K562 (cell line): ENCODE results near the gene PIP5KL1. TPM values are rescaled to one million over a fixed set of nuclear protein-coding genes. Genes with fewer than 3 reads are reported as not detected.

Source experiments
- BHLHE40 ChIP-seq: IDR thresholded peaks from 2 replicates; pipeline ENCODE4 v1.6.1; 2011; ENCODE audit warnings: low read length, improper control_type of control experiment
- CCNT2 ChIP-seq: IDR thresholded peaks from 2 replicates; pipeline ENCODE4 v1.6.1; 2011; ENCODE audit warnings: borderline replicate concordance, low read depth, mild to moderate bottlenecking, moderate library complexity, mixed read lengths, low read length; ENCODE audit not compliant: insufficient read length; ENCODE audit errors: extremely low read depth
- CHAMP1 ChIP-seq: fragments of 450-650 bp; IDR thresholded peaks from 2 replicates; pipeline ENCODE4 v1.6.1; 2016; ENCODE audit warnings: mild to moderate bottlenecking
- EGR1 ChIP-seq: fragments of 450-650 bp; conservative IDR thresholded peaks from 2 replicates; pipeline ENCODE4 v1.6.1; 2017; ENCODE audit warnings: mild to moderate bottlenecking
- GATAD2B ChIP-seq: fragments of 450-650 bp; IDR thresholded peaks from 2 replicates; pipeline ENCODE4 v1.6.1; 2017; ENCODE audit warnings: mild to moderate bottlenecking, borderline replicate concordance
- HNRNPL ChIP-seq: fragments of 200-400 bp; formaldehyde crosslinking; IDR thresholded peaks from 2 replicates; pipeline ENCODE4 v1.6.1; 2017; ENCODE audit warnings: low read depth, mild to moderate bottlenecking, low read length
- KLF13 ChIP-seq: fragments of 450-650 bp; IDR thresholded peaks from 2 replicates; pipeline ENCODE4 v1.6.1; 2016; ENCODE audit warnings: missing genetic modification characterization, low read depth, mild to moderate bottlenecking, missing compliant biosample characterization, moderate library complexity, borderline replicate concordance
- LEF1 ChIP-seq: fragments of 450-650 bp; IDR thresholded peaks from 2 replicates; pipeline ENCODE4 v1.6.1; 2016; ENCODE audit warnings: mild to moderate bottlenecking
- MAX ChIP-seq: sonication (generic); formaldehyde crosslinking; IDR thresholded peaks from 2 replicates; pipeline ENCODE4 v1.9.0; 2022; ENCODE audit warnings: mild to moderate bottlenecking, missing genetic modification reagents
- NFXL1 ChIP-seq: fragments of 450-650 bp; formaldehyde crosslinking; IDR thresholded peaks from 2 replicates; pipeline ENCODE4 v1.4.0; 2021; ENCODE audit warnings: mild to moderate bottlenecking
- NR2C1 ChIP-seq, 2 experiments: fragments of 450-650 bp; IDR thresholded peaks; 2 replicates each; pipeline ENCODE4 v1.6.1; 2017; ENCODE audit warnings: mild to moderate bottlenecking in 2 of 2, antibody characterized with exemption in 1 of 2, inconsistent platforms in 1 of 2, missing compliant biosample characterization in 1 of 2, missing genetic modification characterization in 1 of 2
- NR2C2 ChIP-seq, 2 experiments: fragments of 200-800 bp in 1 of 2; sonication (Bioruptor generic) in 1 of 2; sonication (generic) in 1 of 2; formaldehyde crosslinking in 1 of 2; IDR thresholded peaks; 2 replicates each; pipeline versions ENCODE4 v1.6.1 to v1.8.0; 2016 to 2022; ENCODE audit warnings: mild to moderate bottlenecking in 1 of 2, missing compliant biosample characterization in 1 of 2, missing genetic modification characterization in 1 of 2, missing genetic modification reagents in 1 of 2
- PTRF ChIP-seq: fragments of 450-650 bp; IDR thresholded peaks from 2 replicates; pipeline ENCODE4 v1.6.1; 2016; ENCODE audit warnings: mild to moderate bottlenecking, missing genetic modification characterization, missing compliant biosample characterization
- RCOR1 ChIP-seq, 2 experiments: IDR thresholded peaks; 2 replicates each; pipeline ENCODE4 v1.6.1; 2012; ENCODE audit warnings: low read depth in 2 of 2, low read length in 2 of 2, borderline replicate concordance in 1 of 2, improper control_type of control experiment in 1 of 2
- TCF7 ChIP-seq: sonication (generic); IDR thresholded peaks from 2 replicates; pipeline ENCODE4 v1.6.1; 2016; ENCODE audit warnings: antibody characterized with exemption, borderline replicate concordance
- ZBTB5 ChIP-seq: fragments of 450-650 bp; IDR thresholded peaks from 2 replicates; pipeline ENCODE4 v1.6.1; 2017; ENCODE audit warnings: antibody characterized with exemption
- ZNF224 ChIP-seq: sonication (generic); formaldehyde crosslinking; IDR thresholded peaks from 2 replicates; pipeline ENCODE4 v1.8.0; 2022; ENCODE audit warnings: mild to moderate bottlenecking, missing genetic modification reagents
- ZNF263 ChIP-seq: sonication (generic); formaldehyde crosslinking; IDR thresholded peaks from 2 replicates; pipeline ENCODE4 v1.8.0; 2022; ENCODE audit warnings: mild to moderate bottlenecking, missing genetic modification reagents, borderline replicate concordance
- ZNF445 ChIP-seq: fragments of 250-450 bp; sonication (Bioruptor Pico); IDR thresholded peaks from 2 replicates; pipeline ENCODE4 v1.4.0; 2020; ENCODE audit warnings: low read depth, mild to moderate bottlenecking, moderate library complexity
- ZNF699 ChIP-seq: fragments of 250-450 bp; sonication (Bioruptor Pico); IDR thresholded peaks from 2 replicates; pipeline ENCODE4 v1.8.0; 2021; ENCODE audit warnings: mild to moderate bottlenecking, moderate library complexity; ENCODE audit not compliant: insufficient replicate concordance
- ZNF830 ChIP-seq: fragments of 250-450 bp; sonication (Bioruptor Pico); IDR thresholded peaks from 2 replicates; pipeline ENCODE4 v1.5.0; 2021; ENCODE audit warnings: mild to moderate bottlenecking
- ZSCAN29 ChIP-seq: fragments of 450-650 bp; IDR thresholded peaks from 2 replicates; pipeline ENCODE4 v1.6.1; 2017
- polyA plus RNA-seq, 8 experiments: library from polyadenylated mRNA; depleted of rRNA in 4 of 8; stranded (reverse) in 5 of 8; unstranded in 3 of 8; fragments of >200 nt; fragmentation: Nextera tagmentation in 2 of 8; fragmentation: Illumina TruSeq in 1 of 8; extraction: Ambion mirVana in 2 of 8; extraction: Trizol in 1 of 8; gene quantifications; 2 replicates each; pipeline versions ENCODE4 v1.2.1 to v1.2.3, GENCODE V29; 2011 to 2014; ENCODE audit warnings: inconsistent platforms in 1 of 8, missing spikeins in 1 of 8
- total RNA-seq, 7 experiments: library from RNA; depleted of rRNA in 6 of 7; stranded (reverse); fragments of >200 nt in 6 of 7; fragmentation: Illumina TruSeq in 2 of 7; extraction: Trizol in 2 of 7; gene quantifications; 2 replicates each; pipeline versions ENCODE4 v1.2.1 to v1.2.3, GENCODE V29; 2011 to 2021; ENCODE audit warnings: low replicate concordance in 1 of 7

PIP5KL1 gene
- total and polyA plus RNA-seq, 9 of the 15 experiments (the other 6 are each of a cell fraction or from before 2014, with no cell fraction given) = 0.18 to 4.8 (median 1.2) TPM

GRCh38 chr9:127979333-127980059 lies 48.9 kb upstream of the PIP5KL1 start (continued):
- no peak for TF ChIP-seq ZNF699 (CRISPR knock-in tag)
- no peak for TF ChIP-seq NR2C2 (CRISPR knock-in tag; IDR thresholded peaks at IDR 0.05)
- TF ChIP-seq NR2C2 (tag; IDR thresholded peaks at IDR 0.05) = no peak
- no peak for TF ChIP-seq NR2C1 (IDR thresholded peaks at IDR 0.05)
- TF ChIP-seq NR2C1 (tag; IDR thresholded peaks at IDR 0.05) = no peak
- no peak for TF ChIP-seq EGR1
- no peak for TF ChIP-seq TCF7
- TF ChIP-seq RCOR1 (IDR thresholded peaks at IDR 0.05; ENCODE audit: borderline replicate concordance in 1 of 2, low read depth in 2 of 2, low read length in 2 of 2) = no peak
- TF ChIP-seq HNRNPL = no peak
- TF ChIP-seq LEF1 = no peak
- TF ChIP-seq ZNF224 (CRISPR knock-in tag) = no peak
- TF ChIP-seq MAX = 0 out of 2 replicates have a peak, but pooled peaks have one; percentile 12
- TF ChIP-seq PTRF = no peak
- no peak for TF ChIP-seq CCNT2
- TF ChIP-seq CHAMP1 = no peak
- no peak for TF ChIP-seq ZNF830
- peak; percentile 23; the same call in 1 of the 2 replicates for TF ChIP-seq KLF13
- TF ChIP-seq GATAD2B = no peak
- TF ChIP-seq ZSCAN29 = no peak
- TF ChIP-seq NFXL1 (CRISPR knock-in tag) = no peak
- TF ChIP-seq ZNF263 (CRISPR knock-in tag) = no peak
- TF ChIP-seq BHLHE40 = no peak
- no peak for TF ChIP-seq ZNF445 (CRISPR knock-in tag)
- TF ChIP-seq ZBTB5 = no peak
